H9 (cell line): ENCODE data around the gene TRIP11. TPM values are rescaled to one million over a fixed set of nuclear protein-coding genes. Genes with fewer than 3 reads are reported as not detected.

Source experiments
- DNase-seq: peaks from one replicate; pipeline ENCODE4 v3.0.0-alpha.2; 2017
- H2AFZ ChIP-seq: one replicate; pipeline ENCODE4 v1.6.1; 2013; ENCODE audit warnings: mild to moderate bottlenecking, low read length, control low read depth, moderate library complexity
- H2AK5ac ChIP-seq: 2 replicates; pipeline ENCODE4 v1.6.1; 2013; ENCODE audit warnings: low read length, control low read depth, mixed read lengths; ENCODE audit not compliant: insufficient read length
- H2BK120ac ChIP-seq: one replicate; pipeline ENCODE4 v1.6.1; 2013; ENCODE audit warnings: low read depth, mild to moderate bottlenecking, low read length, control low read depth, inconsistent platforms; ENCODE audit not compliant: poor library complexity, severe bottlenecking
- H2BK12ac ChIP-seq: 2 replicates; pipeline ENCODE4 v1.6.1; 2013; ENCODE audit warnings: low read length, control low read depth, mixed read lengths, low read depth; ENCODE audit not compliant: insufficient read length
- H2BK15ac ChIP-seq: 2 replicates; pipeline ENCODE4 v1.6.1; 2013; ENCODE audit warnings: low read depth, low read length, control low read depth
- H2BK20ac ChIP-seq: one replicate; pipeline ENCODE4 v1.6.1; 2013; ENCODE audit warnings: low read depth, mild to moderate bottlenecking, low read length, control low read depth, inconsistent platforms; ENCODE audit not compliant: poor library complexity, severe bottlenecking
- H2BK5ac ChIP-seq: 2 replicates; pipeline ENCODE4 v1.6.1; 2013; ENCODE audit warnings: low read length, control low read depth, mixed read lengths; ENCODE audit not compliant: insufficient read length
- H3K14ac ChIP-seq: 2 replicates; pipeline ENCODE4 v1.6.1; 2013; ENCODE audit warnings: low read length, control low read depth; ENCODE audit not compliant: insufficient read depth
- H3K18ac ChIP-seq: 2 replicates; pipeline ENCODE4 v1.6.1; 2013; ENCODE audit warnings: low read depth, mild to moderate bottlenecking, mixed read lengths, low read length, control low read depth; ENCODE audit not compliant: insufficient read length
- H3K23ac ChIP-seq: 2 replicates; pipeline ENCODE4 v1.6.1; 2013; ENCODE audit warnings: low read length, control low read depth, mixed read lengths, low read depth; ENCODE audit not compliant: insufficient read length
- H3K23me2 ChIP-seq: 2 replicates; pipeline ENCODE4 v1.6.1; 2013; ENCODE audit warnings: low read depth, mild to moderate bottlenecking, mixed read lengths, low read length, control low read depth; ENCODE audit not compliant: insufficient read length, poor library complexity, severe bottlenecking
- H3K27ac ChIP-seq: 2 replicates; pipeline ENCODE4 v1.5.1; 2013; ENCODE audit warnings: low read length, control low read depth, mixed read lengths, low read depth; ENCODE audit not compliant: insufficient read length
- H3K27me3 ChIP-seq: 2 replicates; pipeline ENCODE4 v1.6.1; 2013; ENCODE audit warnings: low read length, control low read depth, inconsistent platforms; ENCODE audit not compliant: insufficient read depth
- H3K4ac ChIP-seq: 2 replicates; pipeline ENCODE4 v1.6.1; 2013; ENCODE audit warnings: low read depth, mild to moderate bottlenecking, control low read depth, inconsistent platforms, low read length, moderate library complexity
- H3K4me1 ChIP-seq: 2 replicates; pipeline ENCODE4 v1.6.1; 2013; ENCODE audit warnings: low read length, control low read depth, inconsistent platforms; ENCODE audit not compliant: insufficient read depth
- H3K4me2 ChIP-seq: 2 replicates; pipeline ENCODE4 v1.6.1; 2013; ENCODE audit warnings: low read length, control low read depth, mixed read lengths; ENCODE audit not compliant: insufficient read length, insufficient read depth
- H3K56ac ChIP-seq: 2 replicates; pipeline ENCODE4 v1.6.1; 2013; ENCODE audit warnings: low read depth, mild to moderate bottlenecking, mixed read lengths, low read length, control low read depth; ENCODE audit not compliant: insufficient read length
- H3K79me1 ChIP-seq: 2 replicates; pipeline ENCODE4 v1.6.1; 2013; ENCODE audit warnings: low read depth, mild to moderate bottlenecking, moderate library complexity, low read length, control low read depth, inconsistent platforms; ENCODE audit not compliant: insufficient read depth, poor library complexity, severe bottlenecking
- H3K79me2 ChIP-seq: 2 replicates; pipeline ENCODE4 v1.6.1; 2013; ENCODE audit warnings: low read length, control low read depth, inconsistent platforms; ENCODE audit not compliant: insufficient read depth
- H3K9ac ChIP-seq: 2 replicates; pipeline ENCODE4 v1.6.1; 2013; ENCODE audit warnings: low read length, control low read depth, mixed read lengths; ENCODE audit not compliant: insufficient read length; ENCODE audit errors: extremely low read depth
- H3K9me3 ChIP-seq: one replicate; pipeline ENCODE4 v1.6.1; 2013; ENCODE audit warnings: low read depth, low read length, inconsistent platforms; ENCODE audit not compliant: control insufficient read depth
- H3T11ph ChIP-seq: one replicate; pipeline ENCODE4 v1.6.1; 2013; ENCODE audit warnings: mild to moderate bottlenecking, low read length, control low read depth, inconsistent platforms
- H4K20me1 ChIP-seq: one replicate; pipeline ENCODE4 v1.6.1; 2013; ENCODE audit not compliant: control insufficient read depth, insufficient read length, insufficient read depth
- H4K5ac ChIP-seq: 2 replicates; pipeline ENCODE4 v1.6.1; 2013; ENCODE audit warnings: low read depth, mild to moderate bottlenecking, mixed read lengths, low read length, control low read depth; ENCODE audit not compliant: insufficient read length
- H4K8ac ChIP-seq: replicated peaks from 2 replicates; pipeline ENCODE4 v1.6.1; 2013; ENCODE audit warnings: low read length, control low read depth, mixed read lengths, low read depth; ENCODE audit not compliant: insufficient read length
- H4K91ac ChIP-seq: 2 replicates; pipeline ENCODE4 v1.6.1; 2013; ENCODE audit warnings: low read depth, mild to moderate bottlenecking, moderate library complexity, mixed read lengths, low read length, control low read depth; ENCODE audit not compliant: insufficient read length
- H3K27ac Mint-ChIP-seq, 3 experiments: 2 replicates in 2 of 3; 3 replicates in 1 of 3; pipeline ENCODE4 v1.8.0; 2020 to 2021; ENCODE audit warnings: mixed read lengths in 3 of 3, mild to moderate bottlenecking in 1 of 3, moderate library complexity in 1 of 3
- H3K27me3 Mint-ChIP-seq: 2 replicates; pipeline ENCODE4 v1.8.0; 2021; ENCODE audit warnings: low read depth, mild to moderate bottlenecking, moderate library complexity, mixed read lengths
- H3K36me3 Mint-ChIP-seq, 3 experiments: 2 replicates in 2 of 3; 3 replicates in 1 of 3; pipeline ENCODE4 v1.8.0; 2020 to 2021; ENCODE audit warnings: low read depth in 3 of 3, mixed read lengths in 3 of 3; ENCODE audit not compliant: insufficient read depth in 1 of 3
- H3K4me1 Mint-ChIP-seq, 2 experiments: 2 replicates each; pipeline ENCODE4 v1.8.0; 2020; ENCODE audit warnings: mixed read lengths in 2 of 2
- H3K4me3 Mint-ChIP-seq, 2 experiments: 2 replicates in 1 of 2; 3 replicates in 1 of 2; pipeline ENCODE4 v1.8.0; 2020 to 2021; ENCODE audit warnings: mild to moderate bottlenecking in 2 of 2, mixed read lengths in 2 of 2, moderate library complexity in 1 of 2
- H3K9me3 Mint-ChIP-seq, 2 experiments: 2 replicates in 1 of 2; 3 replicates in 1 of 2; pipeline ENCODE4 v1.8.0; 2020; ENCODE audit warnings: mild to moderate bottlenecking in 2 of 2, mixed read lengths in 2 of 2, moderate library complexity in 1 of 2
- CTCF ChIP-seq: fragments of 200-600 bp; sonication (generic); conservative IDR thresholded peaks from 3 replicates; pipeline ENCODE4 v1.8.0; 2021; ENCODE audit warnings: antibody characterized with exemption, mild to moderate bottlenecking
- WGBS: extraction: QIAGEN DNeasy Blood & Tissue Kit; methylation state at CpG from one replicate; pipeline ENCODE4 v1.1.7; 2013; ENCODE audit warnings: missing lambda C conversion rate, low lambda C conversion rate, mixed read lengths; ENCODE audit not compliant: insufficient read length; ENCODE audit errors: extremely low coverage; 5-methylcytosine and 5-hydroxymethylcytosine counted together
- total RNA-seq: library from RNA; stranded (reverse); gene quantifications from 2 replicates; pipeline ENCODE4 v1.2.1, GENCODE V29; 2021

Gene TRIP11
- total RNA-seq, 1 experiment from 2014 or later, result 33.5 TPM

- H4K91ac ChIP-seq, result no peak overlapping the region
- DNase-seq, result no peak
Measured at GRCh38 chr14:91985008-91985407, 54.9 kb downstream of the TRIP11 start.

More at GRCh38 chr14:91985008-91985407, 54.9 kb downstream of the TRIP11 start:
- H3K4me1 ChIP-seq, result no peaks in the 10 kb centered on the region
- Mint-ChIP-seq H3K27me3 (no peaks in the 10 kb centered on the region), H3K9me3 (no peaks in the 10 kb centered on the region), H3K36me3 (peaks cover 2 to 29% (median 28%) of the 10 kb centered on the region in 3 experiments; a peak in 6 of 7 replicates), H3K4me1 (no peaks in the 10 kb centered on the region), H3K27ac (no peak overlapping the region), H3K4me3 (no peak overlapping the region)
- no peak overlapping the region for H3K23ac ChIP-seq
- no peak for TF ChIP-seq CTCF
- no peak overlapping the region for H3K18ac ChIP-seq
- H2BK20ac ChIP-seq, result no peak overlapping the region
- no peak overlapping the region for H2AK5ac ChIP-seq
- no peak overlapping the region for H2BK15ac ChIP-seq
- no peaks in the 10 kb centered on the region for H3K79me1 ChIP-seq
- H3K9me3 ChIP-seq, result no peaks in the 10 kb centered on the region
- no peak overlapping the region for H3K27ac ChIP-seq
- H2BK5ac ChIP-seq, result no peak overlapping the region
- H3K14ac ChIP-seq, result no peak overlapping the region
- no peaks in the 10 kb centered on the region for H4K20me1 ChIP-seq
- no peak overlapping the region for H3K9ac ChIP-seq
- no peak overlapping the region for H2BK120ac ChIP-seq
- no peak overlapping the region for H4K8ac ChIP-seq
- WGBS, result no CpG with 5 or more reads among the region's 4 CpGs
- no peaks in the 10 kb centered on the region for H3K27me3 ChIP-seq
- H3K4ac ChIP-seq, result no peak overlapping the region
- H3K79me2 ChIP-seq, result no peaks in the 10 kb centered on the region
- H4K5ac ChIP-seq, result no peak overlapping the region
- H2BK12ac ChIP-seq, result no peak overlapping the region
- no peak overlapping the region for H3K56ac ChIP-seq
- no peak overlapping the region for H3T11ph ChIP-seq
- no peak overlapping the region for H3K4me2 ChIP-seq
- no peak overlapping the region for H2AFZ ChIP-seq
- no peaks in the 10 kb centered on the region for H3K23me2 ChIP-seq
